IMR-90 (cell line): ENCODE data around the gene WDFY1. TPM values are rescaled to one million over a fixed set of nuclear protein-coding genes. Genes with fewer than 3 reads are reported as not detected.
"Not testable (repeated sequence)": the region's sequence is repeated elsewhere in the genome, so short reads cannot be mapped to it uniquely, and the experiment has no call there.

Experiments used
- ATAC-seq: fragments of 200-7000 bp; cut with Tn5 transposase; 2 replicates; pipeline ENCODE4 v1.9.1; 2020; ENCODE audit warnings: low read depth, mild to moderate bottlenecking, moderate library complexity
- BruUV-seq: library from RNA; stranded (reverse); fragments of 400-500 nt; replicated peaks from 2 replicates; lab custom pipeline; 2021; lab: Mats Ljungman, UMichigan
- CTCF ChIA-PET: fragments of 300-600 bp; formaldehyde crosslinking; extraction: SDS; loops from one replicate; lab custom pipeline; 2021; ENCODE audit warnings: antibody characterized with exemption; lab: Yijun Ruan, JAX
- POLR2A ChIA-PET: fragments of 300-600 bp; sonication (Branson Sonifier 250); formaldehyde crosslinking; loops from one replicate; lab custom pipeline; 2022; ENCODE audit warnings: antibody characterized with exemption; ENCODE audit not compliant: unreplicated experiment; lab: Charles Lee
- DNase-seq: peaks from one replicate; pipeline ENCODE4 v3.0.0; 2013
- H2AFZ ChIP-seq: replicated peaks from 2 replicates; pipeline ENCODE3; 2013; ENCODE audit warnings: low read length, mild to moderate bottlenecking; ENCODE audit not compliant: poor library complexity
- H2AK5ac ChIP-seq: 2 replicates; pipeline ENCODE4 v1.6.1; 2013; ENCODE audit warnings: low read depth, low read length, inconsistent platforms
- H2AK9ac ChIP-seq: replicated peaks from 2 replicates; pipeline ENCODE3; 2013; ENCODE audit warnings: mild to moderate bottlenecking, low read depth, low read length, moderate library complexity; ENCODE audit not compliant: poor library complexity
- H2BK120ac ChIP-seq: 2 replicates; pipeline ENCODE4 v1.6.1; 2013; ENCODE audit warnings: low read depth, low read length, inconsistent platforms
- H2BK15ac ChIP-seq: 3 replicates; pipeline ENCODE4 v1.6.1; 2013; ENCODE audit warnings: low read depth, low read length, inconsistent platforms
- H2BK20ac ChIP-seq: 2 replicates; pipeline ENCODE4 v1.6.1; 2013; ENCODE audit warnings: low read depth, mild to moderate bottlenecking, inconsistent platforms, low read length, moderate library complexity
- H2BK5ac ChIP-seq: 2 replicates; pipeline ENCODE4 v1.6.1; 2013; ENCODE audit warnings: mild to moderate bottlenecking, low read depth, low read length, inconsistent platforms; ENCODE audit not compliant: poor library complexity, severe bottlenecking
- H3K14ac ChIP-seq: replicated peaks from 2 replicates; pipeline ENCODE4 v1.6.1; 2013; ENCODE audit warnings: low read depth, low read length, inconsistent platforms
- H3K18ac ChIP-seq: 2 replicates; pipeline ENCODE4 v1.6.1; 2013; ENCODE audit warnings: low read depth, low read length, control low read depth
- H3K23ac ChIP-seq: 2 replicates; pipeline ENCODE4 v1.6.1; 2013; ENCODE audit warnings: low read depth, low read length, inconsistent platforms
- H3K27ac ChIP-seq: 2 replicates; pipeline ENCODE4 v1.5.1; 2013; ENCODE audit warnings: mild to moderate bottlenecking, control low read depth, low read length; ENCODE audit not compliant: insufficient read depth
- H3K27me3 ChIP-seq: 2 replicates; pipeline ENCODE4 v1.6.1; 2013; ENCODE audit warnings: low read length; ENCODE audit not compliant: control insufficient read depth, insufficient read depth
- H3K36me3 ChIP-seq: 2 replicates; pipeline ENCODE4 v1.6.1; 2013; ENCODE audit warnings: low read length, mixed read lengths; ENCODE audit not compliant: control insufficient read depth, insufficient read depth
- H3K4ac ChIP-seq: 2 replicates; pipeline ENCODE4 v1.6.1; 2013; ENCODE audit warnings: low read depth, low read length, inconsistent platforms
- H3K4me1 ChIP-seq: 2 replicates; pipeline ENCODE4 v1.6.1; 2013; ENCODE audit warnings: low read length, mixed read lengths; ENCODE audit not compliant: control insufficient read depth, insufficient read depth
- H3K4me2 ChIP-seq: 2 replicates; pipeline ENCODE4 v1.6.1; 2013; ENCODE audit warnings: low read depth, mild to moderate bottlenecking, control low read depth, low read length, moderate library complexity
- H3K4me3 ChIP-seq: 2 replicates; pipeline ENCODE4 v1.5.1; 2013; ENCODE audit warnings: low read depth, mild to moderate bottlenecking, control low read depth, low read length, moderate library complexity; ENCODE audit not compliant: insufficient read depth
- H3K56ac ChIP-seq: 2 replicates; pipeline ENCODE4 v1.6.1; 2013; ENCODE audit warnings: low read length, inconsistent platforms; ENCODE audit not compliant: insufficient read depth; ENCODE audit errors: extremely low read depth
- H3K79me1 ChIP-seq, 2 experiments: 2 replicates each; pipeline ENCODE4 v1.6.1; 2013; ENCODE audit warnings: low read length in 2 of 2, inconsistent platforms in 1 of 2, low read depth in 1 of 2
- H3K9ac ChIP-seq: 2 replicates; pipeline ENCODE4 v1.6.1; 2013; ENCODE audit warnings: low read depth, low read length, control low read depth
- H3K9me1 ChIP-seq: 2 replicates; pipeline ENCODE4 v1.6.1; 2013; ENCODE audit warnings: low read length, inconsistent platforms; ENCODE audit not compliant: insufficient read depth
- H3K9me3 ChIP-seq: 2 replicates; pipeline ENCODE4 v1.6.1; 2013; ENCODE audit warnings: low read length; ENCODE audit not compliant: control insufficient read depth, insufficient read depth
- H4K20me1 ChIP-seq: 2 replicates; pipeline ENCODE4 v1.6.1; 2013; ENCODE audit warnings: low read length, inconsistent platforms; ENCODE audit not compliant: insufficient read depth
- H4K5ac ChIP-seq: 2 replicates; pipeline ENCODE4 v1.6.1; 2013; ENCODE audit warnings: mild to moderate bottlenecking, low read depth, low read length, control low read depth
- H4K8ac ChIP-seq, 2 experiments: 2 replicates each; pipeline ENCODE4 v1.6.1; 2013; ENCODE audit warnings: low read depth in 2 of 2, low read length in 2 of 2, control low read depth in 1 of 2, inconsistent platforms in 1 of 2
- H4K91ac ChIP-seq: 2 replicates; pipeline ENCODE4 v1.6.1; 2013; ENCODE audit warnings: low read depth, low read length, inconsistent platforms; ENCODE audit not compliant: insufficient read depth
- MXI1 ChIP-seq: IDR thresholded peaks from 2 replicates; pipeline ENCODE4 v1.6.1; 2012; ENCODE audit warnings: low read depth, mild to moderate bottlenecking, low read length, moderate library complexity, borderline replicate concordance
- POLR2A ChIP-seq: IDR thresholded peaks from 2 replicates; pipeline ENCODE4 v1.6.1; 2012; ENCODE audit warnings: mild to moderate bottlenecking, low read depth, low read length
- RCOR1 ChIP-seq: IDR thresholded peaks from 2 replicates; pipeline ENCODE4 v1.6.1; 2012; ENCODE audit warnings: mild to moderate bottlenecking, low read length, improper control_type of control experiment; ENCODE audit not compliant: insufficient replicate concordance
- WGBS, 2 experiments: methylation state at CpG; one replicate each; pipeline versions ENCODE4 v1.1.5 to v1.1.7; 2013; ENCODE audit warnings: missing lambda C conversion rate in 2 of 2; ENCODE audit not compliant: insufficient read length in 1 of 2; ENCODE audit errors: extremely low coverage in 2 of 2; 5-methylcytosine and 5-hydroxymethylcytosine counted together
- dilution Hi-C: fragments of 300-500 bp; cut with HindIII; formaldehyde crosslinking; loops from one replicate; pipeline ENCODE4 v1.14.3; 2018; ENCODE audit warnings: low sequenced_read_pairs; ENCODE audit not compliant: unreplicated experiment
- in situ Hi-C: fragments of 300-500 bp; cut with MboI; formaldehyde crosslinking; loops from 3 replicates; pipeline ENCODE4 v1.14.3; 2019; ENCODE audit warnings: low sequenced_read_pairs, inconsistent platforms, mixed read lengths
- intact Hi-C: fragments of 100-400 bp; cut with micrococcal nuclease; formaldehyde crosslinking; loops from 2 replicates; pipeline ENCODE4 v1.10.0; 2022
- polyA plus RNA-seq, 3 experiments: library from polyadenylated mRNA; depleted of rRNA; stranded (reverse); fragments of >200 nt; gene quantifications; 2 replicates each; pipeline ENCODE4 v1.2.3, GENCODE V29; 2012; ENCODE audit warnings: low replicate concordance in 1 of 3
- total RNA-seq: library from RNA; depleted of rRNA; stranded (reverse); fragments of >200 nt; gene quantifications from 2 replicates; pipeline ENCODE4 v1.2.3, GENCODE V29; 2012
- TF ChIP-seq, protein P1 (sequence below): fragments of 150-350 bp; IDR thresholded peaks from 2 replicates; pipeline ENCODE4 v1.6.1; 2016; ENCODE audit warnings: low read depth, mild to moderate bottlenecking, low read length, moderate library complexity, borderline replicate concordance

Gene WDFY1
- total and polyA plus RNA-seq, 2 of the 4 experiments (the other 2 are of a cell fraction) = 35.6 to 93.6 TPM

DNA sequence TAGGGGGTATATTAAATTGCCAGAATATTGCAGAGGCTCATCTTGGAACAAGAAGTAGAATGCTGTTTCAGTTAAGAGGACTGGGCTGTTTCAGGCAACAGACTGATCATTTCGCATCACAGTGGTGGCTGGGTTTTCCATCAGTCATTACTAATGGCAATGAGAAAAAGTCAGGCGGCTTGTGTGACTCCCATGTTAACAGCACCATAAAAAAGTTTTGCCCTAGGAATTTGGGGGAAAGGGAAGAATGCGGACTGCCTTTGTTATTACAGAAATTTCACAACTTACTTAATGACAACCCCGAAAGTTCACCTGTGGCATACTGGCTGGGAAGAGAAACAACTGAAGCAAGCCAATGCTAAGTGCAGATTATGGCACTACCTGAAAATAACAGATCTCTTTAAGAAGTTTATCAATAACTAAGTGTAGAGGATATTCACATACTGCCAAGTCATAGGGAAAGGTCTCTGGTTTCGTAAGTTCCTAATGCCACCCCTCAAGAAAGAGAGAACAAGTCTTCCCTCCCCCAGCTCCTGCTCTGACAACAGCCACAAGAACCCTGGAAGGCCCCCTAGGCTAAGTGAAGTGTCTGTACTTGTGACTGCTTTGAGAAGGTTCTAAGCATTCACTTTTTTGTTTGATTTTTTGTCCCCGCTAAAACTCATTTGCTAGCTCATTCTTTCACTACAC is 67.3 kb downstream of the WDFY1 start (continued):
- TF ChIP-seq POLR2A = no peak

DNA sequence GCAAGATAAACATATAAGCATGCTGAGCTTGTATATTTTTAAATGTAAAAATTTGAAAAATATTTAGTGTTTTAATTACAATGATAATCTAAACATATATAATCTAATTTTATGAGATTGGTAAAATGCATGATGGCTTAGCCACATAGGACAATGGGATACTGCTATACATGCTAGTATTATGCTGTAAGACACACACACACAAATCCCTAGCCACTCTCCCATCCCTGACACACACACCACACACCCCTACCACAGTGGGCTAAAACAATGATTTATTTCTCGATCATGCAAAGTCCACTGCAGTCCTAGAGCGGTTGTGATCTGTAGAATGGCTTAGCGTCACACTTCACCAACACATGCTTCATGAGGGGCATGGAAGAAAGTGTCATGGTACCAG is 71.5 kb downstream of the WDFY1 start:
- H4K20me1 ChIP-seq = no peaks in the 10 kb centered on the region
- no peak overlapping the region for H3K4ac ChIP-seq
- in situ Hi-C loops = no loop called here
- no peak overlapping the region for H3K9ac ChIP-seq
- peaks cover 2% of the 10 kb centered on the region; the same call in 1 of the 2 replicates for H3K4me1 ChIP-seq
- no peak overlapping the region for H3K14ac ChIP-seq
- no CpG with 5 or more reads among the region's 3 CpGs for WGBS, 2 experiments
- H3K23ac ChIP-seq = no peak overlapping the region
- no peak overlapping the region for H2AK5ac ChIP-seq
- DNase-seq (no peak), ATAC-seq (no peak)
- BruUV-seq = no TSS peak
- H2BK15ac ChIP-seq = no peak overlapping the region
- CTCF ChIA-PET = no interaction called here
- H3K4me3 ChIP-seq = no peak overlapping the region
- H3K79me1 ChIP-seq = peaks cover 0 to 5% of the 10 kb centered on the region in 2 experiments; a peak in 2 of 4 replicates
- H3K56ac ChIP-seq = no peak overlapping the region
- H4K8ac ChIP-seq = no peak overlapping the region
- no peak overlapping the region for H4K91ac ChIP-seq
- H3K18ac ChIP-seq = no peak overlapping the region
- H2BK20ac ChIP-seq = no peak overlapping the region
- no peak overlapping the region for H2BK120ac ChIP-seq
- dilution Hi-C loops = no loop called here
- H2BK5ac ChIP-seq = no peak overlapping the region
- no peak overlapping the region for H3K4me2 ChIP-seq
- intact Hi-C loops = no loop called here
- TF ChIP-seq, protein P1, sequence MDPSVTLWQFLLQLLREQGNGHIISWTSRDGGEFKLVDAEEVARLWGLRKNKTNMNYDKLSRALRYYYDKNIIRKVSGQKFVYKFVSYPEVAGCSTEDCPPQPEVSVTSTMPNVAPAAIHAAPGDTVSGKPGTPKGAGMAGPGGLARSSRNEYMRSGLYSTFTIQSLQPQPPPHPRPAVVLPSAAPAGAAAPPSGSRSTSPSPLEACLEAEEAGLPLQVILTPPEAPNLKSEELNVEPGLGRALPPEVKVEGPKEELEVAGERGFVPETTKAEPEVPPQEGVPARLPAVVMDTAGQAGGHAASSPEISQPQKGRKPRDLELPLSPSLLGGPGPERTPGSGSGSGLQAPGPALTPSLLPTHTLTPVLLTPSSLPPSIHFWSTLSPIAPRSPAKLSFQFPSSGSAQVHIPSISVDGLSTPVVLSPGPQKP = no peak
- no peak for TF ChIP-seq RCOR1
- TF ChIP-seq MXI1 = no peak
- POLR2A ChIA-PET = no interaction called here
- no peak overlapping the region for H3K27ac ChIP-seq
- H3K27me3 ChIP-seq = no peaks in the 10 kb centered on the region
- H3K9me3 ChIP-seq = 0 out of 2 replicates have a peak, but pooled peaks cover 2% of the 10 kb centered on the region
- H4K5ac ChIP-seq = no peak overlapping the region
- H3K9me1 ChIP-seq = peaks cover 4% of the 10 kb centered on the region; the same call in 1 of the 2 replicates
- H3K36me3 ChIP-seq = peaks cover 30% of the 10 kb centered on the region
- no peak overlapping the region for H2AK9ac ChIP-seq
- no peak overlapping the region for H2AFZ ChIP-seq

DNA sequence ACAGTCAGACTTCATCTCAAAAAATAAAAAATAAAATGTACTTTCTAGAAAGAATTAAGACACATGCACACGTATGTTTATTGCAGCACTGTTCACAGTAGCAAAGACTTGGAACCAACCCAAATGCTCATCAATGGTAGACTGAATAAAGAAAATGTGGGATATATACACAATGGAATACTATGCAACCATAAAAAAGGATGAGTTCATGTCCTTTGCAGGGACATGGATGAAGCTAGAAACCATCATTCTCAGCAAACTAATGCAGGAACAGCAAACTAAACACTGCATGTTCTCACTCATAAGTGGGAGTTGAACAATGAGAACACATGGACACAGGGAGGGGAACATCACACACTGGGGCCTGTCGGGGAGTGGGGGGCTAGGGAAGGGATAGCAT is 72.4 kb downstream of the WDFY1 start:
- H3K4me2 ChIP-seq, H3K9me1 ChIP-seq, H2AK9ac ChIP-seq, H3K27ac ChIP-seq, H3K27me3 ChIP-seq, H3K79me1 ChIP-seq, H4K91ac ChIP-seq, H2AK5ac ChIP-seq, H3K23ac ChIP-seq, H4K20me1 ChIP-seq, in situ Hi-C loops, H2BK20ac ChIP-seq, H2AFZ ChIP-seq, H3K4ac ChIP-seq, POLR2A ChIA-PET, H4K8ac ChIP-seq, H4K5ac ChIP-seq, H3K4me3 ChIP-seq, H3K56ac ChIP-seq, H3K4me1 ChIP-seq, H2BK120ac ChIP-seq, H3K9me3 ChIP-seq, DNase-seq, H3K18ac ChIP-seq, ATAC-seq, intact Hi-C loops, BruUV-seq, H2BK5ac ChIP-seq, dilution Hi-C loops, H3K9ac ChIP-seq, H3K14ac ChIP-seq, H2BK15ac ChIP-seq: not testable (repeated sequence)
- CTCF ChIA-PET = interaction anchor here (0.8 kb wide), 1 partner anchor 9 kb away, joined by 3 read pairs; no protein-coding TSS in a partner anchor
- no CpG with 5 or more reads among the region's 2 CpGs for WGBS, 2 experiments
- H3K36me3 ChIP-seq = peaks cover 24% of the 10 kb centered on the region
